ENCODE measurements around the gene SLC4A1.

DNA sequence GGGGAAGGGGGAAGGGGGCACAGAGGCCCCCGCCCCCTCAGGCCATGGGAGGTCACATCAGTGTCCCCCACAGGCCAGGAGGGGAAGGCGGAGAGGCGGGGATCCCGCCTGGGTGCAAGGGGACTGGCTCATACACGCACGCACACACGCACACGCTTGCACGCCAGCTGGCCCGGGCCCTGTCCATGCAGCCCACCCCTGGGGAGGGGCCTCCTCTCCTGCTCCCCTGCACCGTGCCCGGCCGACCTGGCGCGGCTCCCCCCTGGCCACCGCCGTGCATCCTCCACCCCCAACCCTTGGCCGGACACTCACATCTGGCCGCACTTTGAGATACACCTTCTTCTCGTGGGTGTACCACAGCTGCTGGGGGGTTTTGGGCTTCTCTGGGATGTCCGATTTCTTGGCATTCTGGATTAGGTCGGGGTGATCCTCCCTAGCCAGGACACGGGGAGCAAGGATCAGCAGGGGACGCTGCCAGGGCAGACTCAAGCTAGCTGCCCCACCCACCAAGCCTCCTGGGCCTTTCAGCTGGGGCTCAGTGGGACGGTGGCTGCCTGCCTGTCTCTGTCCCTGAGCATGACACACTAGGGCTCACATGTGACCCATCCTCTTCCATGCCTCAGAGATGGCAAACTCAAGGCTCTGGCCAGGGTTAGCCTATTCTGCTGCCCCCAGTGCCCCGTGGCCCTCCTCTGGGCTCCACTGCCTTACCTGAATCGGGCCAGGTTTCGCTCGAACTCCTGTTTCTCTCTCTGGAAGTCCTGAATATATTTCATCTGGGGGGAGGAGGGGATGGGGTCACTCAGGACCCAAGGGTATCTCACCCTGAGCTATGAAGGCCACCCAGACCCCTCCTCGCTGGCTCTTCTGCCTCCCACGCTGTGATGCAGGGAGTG lies 55.2 kb downstream of the SLC4A1 start:
- TF ChIP-seq, protein P1, sequence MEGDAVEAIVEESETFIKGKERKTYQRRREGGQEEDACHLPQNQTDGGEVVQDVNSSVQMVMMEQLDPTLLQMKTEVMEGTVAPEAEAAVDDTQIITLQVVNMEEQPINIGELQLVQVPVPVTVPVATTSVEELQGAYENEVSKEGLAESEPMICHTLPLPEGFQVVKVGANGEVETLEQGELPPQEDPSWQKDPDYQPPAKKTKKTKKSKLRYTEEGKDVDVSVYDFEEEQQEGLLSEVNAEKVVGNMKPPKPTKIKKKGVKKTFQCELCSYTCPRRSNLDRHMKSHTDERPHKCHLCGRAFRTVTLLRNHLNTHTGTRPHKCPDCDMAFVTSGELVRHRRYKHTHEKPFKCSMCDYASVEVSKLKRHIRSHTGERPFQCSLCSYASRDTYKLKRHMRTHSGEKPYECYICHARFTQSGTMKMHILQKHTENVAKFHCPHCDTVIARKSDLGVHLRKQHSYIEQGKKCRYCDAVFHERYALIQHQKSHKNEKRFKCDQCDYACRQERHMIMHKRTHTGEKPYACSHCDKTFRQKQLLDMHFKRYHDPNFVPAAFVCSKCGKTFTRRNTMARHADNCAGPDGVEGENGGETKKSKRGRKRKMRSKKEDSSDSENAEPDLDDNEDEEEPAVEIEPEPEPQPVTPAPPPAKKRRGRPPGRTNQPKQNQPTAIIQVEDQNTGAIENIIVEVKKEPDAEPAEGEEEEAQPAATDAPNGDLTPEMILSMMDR (IDR thresholded peaks at IDR 0.05; ENCODE audit: low read length) = no peak
- no peak for TF ChIP-seq EZH2phosphoT487 (IDR thresholded peaks at IDR 0.05; ENCODE audit: low read length)
- no peak for TF ChIP-seq EZH2 (optimal IDR thresholded peaks at IDR 0.05; ENCODE audit: low read depth, low read length)

All from MM.1S (cell line).